Measurements from ENCODE around the gene SSX2IP.

DNA sequence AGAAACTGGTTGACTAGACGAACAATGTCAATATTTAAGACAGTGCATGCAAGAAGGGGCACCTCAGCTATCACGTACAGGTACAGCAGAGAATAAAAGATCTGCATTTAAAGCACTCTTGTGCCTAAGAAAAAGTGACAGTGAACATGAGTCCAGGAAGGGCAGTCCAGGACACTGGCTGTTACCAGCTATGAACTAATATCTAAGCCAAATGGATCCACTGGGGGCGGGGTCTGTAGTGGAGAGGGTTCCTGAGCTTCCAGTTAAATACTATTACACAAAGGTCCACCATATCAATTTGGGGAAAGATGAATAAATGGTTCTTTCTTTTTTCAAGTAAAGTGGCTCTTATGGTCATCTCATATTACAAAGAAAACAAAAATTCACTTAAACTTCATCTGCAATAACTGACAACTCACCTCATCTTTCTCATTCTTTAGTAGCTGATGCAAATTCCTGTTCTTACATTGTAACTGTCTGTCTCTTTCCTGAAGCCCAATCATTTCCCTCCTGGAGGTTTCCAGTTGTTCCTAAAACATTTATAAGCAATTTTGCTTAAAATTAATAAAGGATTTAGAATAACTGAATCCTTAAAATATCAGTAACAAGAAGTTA, 24.5 kb downstream of the SSX2IP start:
- TF ChIP-seq, protein P1, sequence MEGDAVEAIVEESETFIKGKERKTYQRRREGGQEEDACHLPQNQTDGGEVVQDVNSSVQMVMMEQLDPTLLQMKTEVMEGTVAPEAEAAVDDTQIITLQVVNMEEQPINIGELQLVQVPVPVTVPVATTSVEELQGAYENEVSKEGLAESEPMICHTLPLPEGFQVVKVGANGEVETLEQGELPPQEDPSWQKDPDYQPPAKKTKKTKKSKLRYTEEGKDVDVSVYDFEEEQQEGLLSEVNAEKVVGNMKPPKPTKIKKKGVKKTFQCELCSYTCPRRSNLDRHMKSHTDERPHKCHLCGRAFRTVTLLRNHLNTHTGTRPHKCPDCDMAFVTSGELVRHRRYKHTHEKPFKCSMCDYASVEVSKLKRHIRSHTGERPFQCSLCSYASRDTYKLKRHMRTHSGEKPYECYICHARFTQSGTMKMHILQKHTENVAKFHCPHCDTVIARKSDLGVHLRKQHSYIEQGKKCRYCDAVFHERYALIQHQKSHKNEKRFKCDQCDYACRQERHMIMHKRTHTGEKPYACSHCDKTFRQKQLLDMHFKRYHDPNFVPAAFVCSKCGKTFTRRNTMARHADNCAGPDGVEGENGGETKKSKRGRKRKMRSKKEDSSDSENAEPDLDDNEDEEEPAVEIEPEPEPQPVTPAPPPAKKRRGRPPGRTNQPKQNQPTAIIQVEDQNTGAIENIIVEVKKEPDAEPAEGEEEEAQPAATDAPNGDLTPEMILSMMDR (IDR thresholded peaks at IDR 0.05): no peak
- TF ChIP-seq POLR2A (IDR thresholded peaks at IDR 0.05; ENCODE audit: low read depth) (no peak), EP300 (IDR thresholded peaks at IDR 0.05) (no peak)

All from esophagus muscularis mucosa (tissue), 4 donors.